ENCODE results near the gene TMPRSS9.
"Not testable (repeated sequence)": the region's sequence is repeated elsewhere in the genome, so short reads cannot be mapped to it uniquely, and the experiment has no call there.

TMPRSS9 gene

DNA sequence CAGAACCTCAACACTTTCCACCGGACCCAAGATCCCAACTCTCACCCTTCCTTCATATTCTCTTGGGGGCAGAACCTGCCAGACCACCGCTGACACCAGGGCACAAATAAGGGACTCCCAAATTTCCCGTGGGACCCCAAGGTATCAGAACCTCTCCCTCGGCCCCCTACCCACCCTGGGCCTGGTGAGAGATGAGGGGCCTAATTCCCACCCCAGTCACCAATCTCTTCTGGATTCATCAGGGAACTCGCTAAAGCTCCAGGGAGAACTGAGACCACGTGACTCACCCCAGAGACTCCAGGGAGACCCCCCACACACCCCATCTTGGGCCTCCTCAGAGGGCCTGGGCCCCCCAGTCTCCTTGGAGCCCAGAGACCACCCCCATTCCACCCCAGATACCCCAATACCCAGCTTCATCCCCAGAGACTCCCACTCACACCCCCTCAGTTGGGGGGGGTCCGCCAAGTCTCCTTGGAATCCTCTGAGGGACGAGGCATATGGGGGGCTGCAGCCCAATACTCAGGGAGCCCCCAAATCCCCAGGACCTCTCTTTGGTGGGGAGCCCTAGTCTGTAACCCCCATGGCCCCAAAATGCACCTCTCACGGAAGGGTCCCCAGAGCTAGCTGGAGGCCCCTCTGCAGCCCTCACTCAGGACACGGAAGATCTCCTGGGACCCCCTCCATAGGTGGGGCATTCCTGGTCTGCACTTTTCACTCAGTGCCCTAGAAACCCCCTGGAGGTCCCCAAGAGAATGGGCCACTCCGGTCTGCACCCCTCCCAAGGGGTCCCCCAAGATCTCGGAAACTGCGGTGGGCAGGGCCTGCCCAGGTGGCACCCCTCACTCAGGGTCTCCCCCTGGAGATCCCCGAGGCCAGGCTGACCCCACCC is 95.1 kb downstream of the TMPRSS9 start:
- in situ Hi-C loops (cut with MboI; ENCODE audit: low sequenced_read_pairs), result no loop called here

DNA sequence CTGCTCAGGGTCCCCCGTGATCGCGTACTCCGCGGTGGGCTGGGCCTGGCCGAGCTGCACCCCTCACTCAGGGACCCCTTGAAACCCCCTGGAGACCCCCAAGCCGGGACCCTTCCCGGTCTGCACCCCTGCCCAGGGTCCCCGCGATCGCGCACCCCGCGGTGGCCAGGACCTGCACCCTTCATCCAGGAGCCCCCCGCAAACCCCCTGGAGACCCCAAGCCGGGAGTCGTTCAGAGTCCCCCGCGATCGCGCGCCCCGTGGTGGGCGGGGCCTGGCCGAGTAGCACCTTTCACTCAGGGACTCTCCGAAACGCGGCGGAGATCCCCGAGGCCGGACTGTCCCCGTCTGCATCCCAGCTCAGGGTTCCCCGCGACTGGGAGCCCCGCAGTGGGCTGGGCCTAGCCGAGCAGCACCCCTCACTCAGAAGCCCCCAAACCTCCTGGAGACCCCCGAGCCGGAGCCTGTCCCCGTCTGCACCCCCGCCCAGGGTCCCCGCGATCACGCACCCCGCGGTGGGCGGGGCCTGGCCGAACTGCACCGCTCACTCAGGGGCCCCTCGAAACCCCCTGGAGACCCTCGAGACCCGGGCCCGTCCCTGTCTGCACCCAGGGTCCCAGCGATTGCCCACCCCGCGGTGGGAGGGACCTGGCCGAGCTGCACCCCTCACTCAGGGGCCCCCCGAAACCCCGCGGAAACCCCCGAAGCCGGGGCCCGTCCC is 95.9 kb downstream of the TMPRSS9 start:
- in situ Hi-C loops (cut with MboI; ENCODE audit: low sequenced_read_pairs), result no loop called here

DNA sequence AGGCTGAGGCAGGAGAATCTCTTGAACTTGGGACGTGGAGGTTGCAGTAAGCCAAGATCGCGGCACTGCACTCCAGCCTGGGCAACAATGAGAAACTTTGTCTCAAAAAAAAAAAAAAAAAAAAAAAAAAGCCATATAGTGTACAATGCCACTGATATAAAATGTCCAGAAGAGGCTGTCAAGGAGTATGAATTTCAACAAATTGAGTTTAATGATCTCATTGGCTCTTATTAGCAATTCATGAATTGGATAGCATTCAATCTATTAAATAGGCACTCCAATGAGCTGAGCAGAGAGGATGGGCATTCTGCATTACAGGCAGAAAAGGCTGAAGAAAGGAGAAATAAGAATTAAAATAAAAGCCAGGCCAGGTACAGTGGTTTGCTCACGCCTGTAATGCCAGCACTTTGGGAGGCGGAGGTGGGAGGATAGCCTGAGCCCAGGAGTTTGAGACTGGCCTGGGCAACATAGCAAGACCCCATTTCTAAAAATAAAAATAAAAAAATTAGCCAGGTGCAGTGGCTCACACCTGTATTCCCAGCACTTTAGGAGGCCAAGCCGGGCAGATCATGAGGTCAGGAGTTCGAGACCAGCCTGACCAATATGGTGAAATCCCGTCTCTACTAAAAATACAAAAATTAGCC is 97.5 kb downstream of the TMPRSS9 start:
- in situ Hi-C loops (cut with MboI; ENCODE audit: low sequenced_read_pairs), result no loop called here

DNA sequence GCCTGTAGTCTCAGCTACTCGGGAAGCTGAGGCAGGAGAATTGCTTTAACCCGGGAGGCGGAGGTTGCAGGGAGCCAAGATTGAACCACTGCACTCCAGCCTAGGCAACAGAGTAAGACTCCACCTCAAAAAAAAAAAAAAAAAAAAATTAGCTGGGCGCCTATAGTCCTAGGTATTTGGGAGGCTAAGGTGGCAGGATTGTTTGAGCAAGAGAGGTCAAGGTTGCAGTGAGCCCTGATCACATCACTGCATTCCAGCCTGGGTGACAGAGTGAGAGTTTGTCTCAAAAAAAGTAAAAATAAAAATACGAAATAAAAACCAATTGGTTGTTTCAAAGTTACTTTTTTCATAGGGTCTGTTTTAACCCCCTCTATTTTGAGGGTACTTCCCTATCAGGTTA is 98.0 kb downstream of the TMPRSS9 start:
- in situ Hi-C loops (cut with MboI; ENCODE audit: low sequenced_read_pairs), result no loop called here

DNA sequence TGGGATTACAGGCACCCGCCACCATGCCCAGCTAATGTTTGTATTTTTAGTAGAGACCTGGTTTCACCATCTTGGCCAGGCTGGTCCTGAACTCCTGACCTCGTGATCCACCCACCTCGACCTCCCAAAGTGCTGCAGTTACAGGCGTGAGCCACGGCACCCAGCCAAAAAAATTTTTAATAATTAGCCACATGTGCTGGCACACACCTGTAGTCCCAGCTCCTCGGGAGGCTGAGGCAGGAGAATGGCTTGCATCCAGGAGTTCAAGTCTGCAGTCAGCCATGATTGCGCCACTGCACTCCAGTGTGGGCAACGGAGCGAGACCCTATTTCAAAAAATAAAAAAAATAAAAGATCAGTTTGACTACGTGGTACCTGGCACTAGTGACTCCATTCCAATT is 98.7 kb downstream of the TMPRSS9 start:
- in situ Hi-C loops (cut with MboI; ENCODE audit: low sequenced_read_pairs), result not testable (repeated sequence)

DNA sequence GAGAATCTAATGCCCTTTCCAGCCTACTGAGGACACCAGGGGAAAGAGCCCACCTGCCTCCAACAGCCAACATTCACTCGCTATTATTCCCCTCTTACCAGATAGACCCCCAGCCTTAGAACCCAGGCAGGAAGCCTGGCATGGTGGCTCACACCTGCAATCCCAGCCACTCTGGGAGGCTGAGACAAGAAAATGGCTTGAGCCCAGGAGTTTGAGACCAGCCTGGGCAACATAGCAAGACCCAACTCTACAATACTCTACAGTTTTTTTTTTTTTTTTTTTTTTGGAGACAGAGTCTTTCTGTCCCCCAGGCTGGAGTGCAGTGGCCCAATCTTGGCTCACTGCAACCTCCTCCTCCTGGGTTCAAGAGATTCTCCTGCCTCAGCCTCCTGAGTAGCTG is 100.2 kb downstream of the TMPRSS9 start:
- in situ Hi-C loops (cut with MboI; ENCODE audit: low sequenced_read_pairs), result no loop called here

DNA sequence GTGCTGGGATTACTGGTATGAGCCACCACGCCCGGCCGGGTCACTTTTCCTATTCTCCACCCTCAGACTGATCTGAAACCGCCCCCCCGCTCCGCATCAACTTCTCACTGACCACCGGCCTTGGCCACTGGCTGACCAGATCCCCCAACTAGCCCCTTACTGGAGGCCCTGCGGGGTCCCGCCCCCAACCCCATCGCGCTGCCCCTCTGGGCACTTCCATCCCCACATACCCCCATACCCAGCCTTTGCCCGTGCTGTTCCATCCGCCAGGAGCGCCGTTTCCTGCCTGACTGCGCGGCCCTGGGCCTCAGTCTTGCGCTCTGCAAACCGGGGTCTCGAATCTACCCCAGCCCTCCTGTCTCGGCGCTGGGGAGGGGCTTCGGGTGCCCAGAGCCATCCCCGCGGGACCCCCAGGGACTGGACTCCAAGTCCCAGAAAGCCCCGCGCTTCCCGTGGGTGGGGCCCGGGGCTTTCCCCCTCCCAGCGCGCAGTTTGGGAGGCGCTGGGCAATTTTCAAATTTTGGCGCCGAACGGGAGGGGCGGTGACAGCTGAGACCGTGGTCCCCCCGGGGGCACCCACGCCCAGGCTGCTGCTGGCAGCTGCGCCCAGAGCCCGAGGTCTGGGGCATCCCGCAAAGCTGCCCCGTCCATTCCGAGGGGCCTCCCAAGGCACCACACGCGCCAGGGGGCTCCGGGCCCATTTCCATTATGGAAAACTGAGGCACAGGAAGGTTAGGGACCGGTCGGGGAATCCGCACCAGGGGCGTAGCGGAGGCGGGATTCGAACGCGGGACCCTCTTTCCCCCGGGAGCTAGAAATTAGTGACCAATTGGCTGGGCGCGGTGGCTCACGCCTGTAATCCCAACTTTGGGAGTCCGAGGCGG is 101.9 kb downstream of the TMPRSS9 start:
- in situ Hi-C loops (cut with MboI; ENCODE audit: low sequenced_read_pairs), result no loop called here

DNA sequence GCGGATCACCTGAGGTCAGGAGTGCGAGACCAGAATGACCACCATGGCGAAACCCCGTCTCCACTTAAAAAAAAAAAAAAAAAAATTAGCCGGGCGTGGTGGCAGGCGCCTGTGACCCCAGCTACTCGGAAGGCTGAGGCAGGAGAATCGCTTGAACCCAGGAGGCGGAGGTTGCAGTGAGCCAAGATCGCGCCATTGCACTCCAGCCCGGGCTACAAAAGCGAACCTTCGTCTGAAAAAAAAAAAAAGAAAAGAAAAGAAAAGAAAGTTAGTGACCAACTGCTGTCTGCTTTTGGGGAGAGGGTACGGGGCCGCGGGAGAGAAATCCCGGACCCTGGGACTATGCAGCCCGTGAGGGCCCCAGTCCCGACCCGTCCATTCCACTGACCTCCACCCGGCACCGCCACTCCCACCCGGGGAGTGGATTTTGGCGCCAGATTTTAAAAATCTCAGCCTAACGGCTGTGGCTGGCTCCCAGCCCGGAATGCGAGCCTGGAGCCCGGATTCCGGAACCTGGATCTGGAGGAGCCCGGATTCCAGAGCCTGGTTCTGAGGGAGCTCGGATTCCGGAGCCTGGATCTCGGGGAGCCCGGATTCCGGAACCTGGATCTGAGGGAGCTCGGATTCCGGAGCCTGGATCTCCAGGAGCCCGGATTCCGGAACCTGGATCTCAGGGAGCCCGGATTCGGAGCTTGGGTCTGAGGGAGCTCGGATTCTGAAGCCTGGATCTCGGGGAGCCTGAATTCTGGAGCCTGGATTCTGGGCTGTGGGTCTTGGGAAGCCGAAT is 102.8 kb downstream of the TMPRSS9 start:
- in situ Hi-C loops (cut with MboI; ENCODE audit: low sequenced_read_pairs), result no loop called here

DNA sequence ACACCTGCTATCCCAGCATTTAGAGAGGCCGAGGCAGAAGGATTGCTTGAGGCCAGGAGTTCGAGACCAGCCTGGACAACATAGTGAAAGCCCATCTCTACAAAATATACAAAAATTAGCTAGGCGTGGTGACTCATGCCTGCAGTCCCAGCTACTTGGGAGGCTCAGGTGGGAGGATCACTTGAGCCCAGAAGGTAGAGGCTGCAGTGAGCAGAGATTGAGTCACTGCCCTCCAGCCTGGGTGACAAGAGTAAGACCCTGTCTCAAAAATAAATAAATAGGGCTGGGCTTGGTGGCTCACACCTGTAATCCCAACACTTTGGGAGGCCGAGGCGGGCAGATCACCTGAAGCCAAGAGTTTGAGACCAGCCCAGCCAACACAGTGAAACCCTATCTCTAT is 103.6 kb downstream of the TMPRSS9 start:
- in situ Hi-C loops (cut with MboI; ENCODE audit: low sequenced_read_pairs), result not testable (repeated sequence)

DNA sequence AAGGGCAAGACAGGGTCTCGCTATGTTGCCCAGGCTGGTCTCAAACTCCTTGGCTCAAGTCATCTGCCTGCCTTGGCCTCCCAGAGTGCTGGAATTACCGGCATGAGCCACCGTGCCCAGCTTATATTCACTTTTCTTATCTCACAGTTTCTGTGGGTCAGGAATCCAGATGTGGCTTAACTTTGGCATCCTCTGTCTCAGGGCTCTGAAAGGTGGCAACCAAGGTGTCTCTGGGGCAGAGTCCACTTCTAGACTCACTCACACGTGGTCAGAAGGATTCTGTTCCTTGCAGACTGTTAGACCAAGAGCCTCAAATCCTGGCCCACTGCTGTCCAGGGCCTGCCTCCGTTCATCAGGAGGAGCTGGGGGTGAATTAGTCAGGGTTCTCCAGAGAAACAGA is 104.3 kb downstream of the TMPRSS9 start:
- in situ Hi-C loops (cut with MboI; ENCODE audit: low sequenced_read_pairs), result no loop called here

DNA sequence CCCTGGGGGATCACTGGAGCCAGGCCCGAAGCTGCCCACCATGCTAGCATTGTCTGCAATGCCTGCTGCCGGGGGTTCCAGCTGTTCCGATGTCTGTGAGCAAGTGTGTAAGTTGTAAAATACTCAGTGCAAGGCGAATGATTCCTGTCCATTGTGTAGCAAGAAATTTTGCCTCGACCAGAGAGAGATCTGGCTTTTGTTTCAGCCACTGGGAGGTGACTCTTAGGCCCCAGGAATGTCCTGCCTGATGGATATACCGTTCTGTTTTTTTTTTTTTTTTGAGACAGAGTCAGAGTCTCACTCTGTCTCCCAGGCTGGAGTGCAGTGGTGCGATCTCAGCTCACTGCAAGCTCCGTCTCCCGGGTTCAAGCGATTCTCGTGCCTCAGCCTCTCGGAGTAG is 108.5 kb downstream of the TMPRSS9 start:
- in situ Hi-C loops (cut with MboI; ENCODE audit: low sequenced_read_pairs), result no loop called here

DNA sequence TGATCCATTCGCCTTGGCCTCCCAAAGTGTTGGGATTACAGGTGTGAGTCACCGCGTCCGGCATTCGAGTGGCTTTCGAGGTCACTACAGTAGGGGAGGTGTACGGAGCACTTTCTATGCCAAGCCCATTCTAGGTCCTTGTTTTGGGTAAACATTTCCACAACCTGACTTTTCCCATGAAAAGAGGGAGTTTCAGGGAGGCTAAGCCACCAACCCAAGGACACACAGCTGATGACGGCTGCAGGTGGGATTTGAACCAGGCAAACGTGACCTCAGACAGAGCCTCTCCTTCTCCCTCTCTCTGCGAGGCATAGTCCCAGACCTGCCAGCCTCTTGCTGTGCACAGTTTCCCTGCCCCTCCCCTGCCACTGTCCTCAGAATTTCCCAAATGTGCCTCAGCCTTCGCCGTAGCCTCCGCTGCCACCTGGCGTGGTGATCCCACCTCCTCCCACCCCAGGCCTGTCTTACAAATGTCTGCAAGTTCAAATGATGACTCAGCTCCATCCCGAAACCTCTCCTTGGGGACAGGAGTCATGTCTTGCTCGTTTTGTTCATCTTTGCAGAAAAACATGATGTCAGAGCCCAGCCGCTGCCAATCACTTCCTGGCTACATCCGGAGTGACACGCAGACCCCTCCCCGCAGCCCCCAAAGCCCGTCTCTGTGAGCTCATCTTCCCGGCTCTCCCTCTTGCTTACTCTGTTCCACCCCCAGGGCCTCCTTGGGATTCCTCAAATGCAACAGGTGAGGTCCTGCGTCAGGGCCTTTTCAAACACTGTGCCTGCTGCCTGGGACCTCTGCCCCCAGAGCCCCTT is 109.2 kb downstream of the TMPRSS9 start:
- in situ Hi-C loops (cut with MboI; ENCODE audit: low sequenced_read_pairs), result no loop called here

DNA sequence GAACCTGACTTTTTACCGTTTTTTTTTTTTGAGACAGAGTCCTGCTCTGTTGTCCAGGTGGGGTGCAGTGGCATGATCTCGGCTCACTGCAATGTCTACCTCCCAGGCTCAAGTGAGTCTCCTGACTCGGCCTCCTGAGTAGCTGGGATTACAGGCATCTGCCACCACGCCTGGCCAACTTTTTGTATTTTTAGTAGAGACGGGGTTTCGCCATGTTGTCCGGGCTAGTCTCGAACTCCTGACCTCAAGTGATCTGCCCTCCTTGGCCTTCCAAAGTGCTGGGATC is 109.8 kb downstream of the TMPRSS9 start:
- in situ Hi-C loops (cut with MboI; ENCODE audit: low sequenced_read_pairs), result not testable (repeated sequence)

DNA sequence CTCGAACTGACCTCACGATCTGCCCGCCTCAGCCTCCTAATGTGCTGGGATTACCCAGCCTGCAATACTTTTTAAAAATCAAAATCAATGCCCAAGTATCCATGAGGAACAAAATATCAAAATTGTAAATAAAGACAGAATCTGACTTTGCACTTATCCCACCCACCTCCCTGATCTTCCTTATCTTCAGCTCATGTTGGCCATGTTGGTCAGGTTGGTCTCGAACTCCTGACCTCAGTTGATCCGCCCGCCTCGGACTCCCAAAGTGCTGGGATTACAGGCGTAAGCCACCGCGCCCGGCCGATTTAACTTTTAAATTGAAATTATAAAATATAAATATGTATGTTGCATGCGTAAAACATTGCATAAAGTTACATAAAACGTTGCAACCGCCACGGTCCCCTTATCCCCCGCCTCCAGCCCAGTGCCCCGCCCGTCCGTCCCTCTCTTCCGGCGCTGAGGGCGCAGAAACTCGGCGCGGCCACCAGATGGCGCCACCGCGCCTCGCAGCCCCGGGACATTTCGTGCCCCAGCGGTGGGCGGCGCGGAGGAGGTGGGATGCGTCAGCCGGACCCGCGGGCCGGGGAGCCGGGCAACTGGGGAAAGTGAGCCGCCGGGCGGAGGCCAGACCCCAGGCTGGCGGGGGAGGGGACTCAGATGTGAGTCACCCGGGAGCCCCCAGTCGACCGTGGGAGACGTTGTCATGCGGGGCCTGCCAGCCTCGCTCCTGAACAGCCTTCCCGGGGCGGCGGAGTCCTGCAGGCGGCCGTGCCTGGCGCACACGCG is 114.4 kb downstream of the TMPRSS9 start:
- in situ Hi-C loops (cut with MboI; ENCODE audit: low sequenced_read_pairs), result loop anchor here (5.0 kb wide), 1 partner anchor 143 kb away; no protein-coding TSS in a partner anchor

DNA sequence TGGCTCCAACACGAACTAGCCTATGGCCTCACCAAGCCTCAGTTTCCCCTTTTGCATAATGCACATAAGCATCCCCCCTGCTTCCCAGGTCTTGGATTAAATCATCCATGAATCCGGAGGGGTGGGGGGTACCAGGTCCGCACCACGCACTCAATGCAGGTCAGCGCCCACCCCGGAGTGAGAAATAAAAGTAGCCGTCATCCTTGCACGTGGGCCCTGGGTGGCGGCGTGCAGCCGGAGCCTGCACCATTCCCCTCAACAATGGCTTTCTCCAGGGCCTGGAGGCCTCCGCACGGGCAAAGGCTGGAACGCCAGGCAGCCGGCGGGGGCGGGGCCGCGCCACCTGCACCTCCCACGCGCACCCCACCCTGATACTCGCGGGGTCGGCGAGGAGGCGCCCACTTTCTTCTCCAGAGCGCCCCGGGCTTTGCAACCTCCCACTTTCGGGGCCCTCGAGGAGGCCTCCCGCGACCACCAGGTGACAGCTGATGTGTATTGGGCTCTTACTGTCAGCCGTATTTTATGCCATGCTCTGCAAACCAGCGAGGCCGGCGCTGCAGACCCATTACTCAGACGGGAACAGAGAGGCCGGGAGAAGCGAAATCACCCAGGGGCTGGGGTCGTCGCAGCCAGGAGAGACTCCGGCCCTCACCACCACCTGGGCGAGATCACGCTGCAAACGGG is 115.1 kb downstream of the TMPRSS9 start:
- in situ Hi-C loops (cut with MboI; ENCODE audit: low sequenced_read_pairs), result loop anchor here (5.0 kb wide), 1 partner anchor 142 kb away; no protein-coding TSS in a partner anchor

Data from HL-60/S4 (cell line).